K562 (cell line): Measurements from ENCODE around the gene CYB5R3. TPM values are rescaled to one million over a fixed set of nuclear protein-coding genes. Genes with fewer than 3 reads are reported as not detected.

Experiments
- ARID1B ChIP-seq: fragments of 450-650 bp; IDR thresholded peaks from 2 replicates; pipeline ENCODE4 v1.6.1; 2016; ENCODE audit warnings: antibody characterized with exemption, mild to moderate bottlenecking, inconsistent platforms
- GTF2E2 ChIP-seq: fragments of 200-800 bp; sonication (Bioruptor generic); IDR thresholded peaks from 2 replicates; pipeline ENCODE4 v1.6.1; 2016; ENCODE audit warnings: missing genetic modification characterization, missing compliant biosample characterization
- HEY1 ChIP-seq: fragments of 250-450 bp; sonication (Bioruptor Pico); IDR thresholded peaks from 2 replicates; pipeline ENCODE4 v1.5.0; 2020; ENCODE audit warnings: mild to moderate bottlenecking, moderate library complexity, borderline replicate concordance
- HOXB6 ChIP-seq: fragments of 250-450 bp; sonication (Bioruptor Pico); IDR thresholded peaks from 2 replicates; pipeline ENCODE4 v1.5.1; 2022; ENCODE audit warnings: mild to moderate bottlenecking, borderline replicate concordance
- JUND ChIP-seq, 2 experiments: IDR thresholded peaks; 2 replicates in 1 of 2; 3 replicates in 1 of 2; pipeline ENCODE4 v1.6.1; 2011; ENCODE audit warnings: borderline replicate concordance in 2 of 2, low read depth in 2 of 2, low read length in 2 of 2, improper control_type of control experiment in 1 of 2, missing biosample characterization in 1 of 2, missing genetic modification characterization in 1 of 2, missing genetic modification reagents in 1 of 2
- KLF13 ChIP-seq: fragments of 450-650 bp; IDR thresholded peaks from 2 replicates; pipeline ENCODE4 v1.6.1; 2016; ENCODE audit warnings: missing genetic modification characterization, low read depth, mild to moderate bottlenecking, missing compliant biosample characterization, moderate library complexity, borderline replicate concordance
- PBX2 ChIP-seq, 2 experiments: IDR thresholded peaks in 1 of 2; conservative IDR thresholded peaks in 1 of 2; 2 replicates each; pipeline ENCODE4 v1.6.1; 2016; ENCODE audit warnings: low read depth in 2 of 2, mild to moderate bottlenecking in 1 of 2, missing compliant biosample characterization in 1 of 2, missing genetic modification characterization in 1 of 2, moderate library complexity in 1 of 2
- RBM22 ChIP-seq: fragments of 200-400 bp; formaldehyde crosslinking; IDR thresholded peaks from 2 replicates; pipeline ENCODE4 v1.6.1; 2018; ENCODE audit warnings: low read length, low read depth; ENCODE audit not compliant: poor library complexity, severe bottlenecking
- TCF15 ChIP-seq: fragments of 250-450 bp; sonication (Bioruptor Pico); IDR thresholded peaks from 2 replicates; pipeline ENCODE4 v1.8.0; 2022; ENCODE audit warnings: moderate library complexity, mild to moderate bottlenecking, inconsistent platforms
- TEAD4 ChIP-seq, 2 experiments: sonication (generic) in 1 of 2; formaldehyde crosslinking in 1 of 2; IDR thresholded peaks; 2 replicates each; pipeline versions ENCODE4 v1.6.1 to v1.8.0; 2012 to 2022; ENCODE audit warnings: borderline replicate concordance in 1 of 2, inconsistent platforms in 1 of 2, low read length in 1 of 2, mild to moderate bottlenecking in 1 of 2, missing genetic modification reagents in 1 of 2
- ZNF239 ChIP-seq: fragments of 250-450 bp; sonication (Bioruptor Pico); IDR thresholded peaks from 2 replicates; pipeline ENCODE4 v1.4.0; 2020; ENCODE audit warnings: mild to moderate bottlenecking
- ZNF445 ChIP-seq: fragments of 250-450 bp; sonication (Bioruptor Pico); IDR thresholded peaks from 2 replicates; pipeline ENCODE4 v1.4.0; 2020; ENCODE audit warnings: low read depth, mild to moderate bottlenecking, moderate library complexity
- ZZZ3 ChIP-seq: fragments of 450-650 bp; IDR thresholded peaks from 2 replicates; pipeline ENCODE4 v1.6.1; 2016; ENCODE audit warnings: antibody characterized with exemption, mild to moderate bottlenecking, moderate library complexity
- polyA plus RNA-seq, 8 experiments: library from polyadenylated mRNA; depleted of rRNA in 4 of 8; stranded (reverse) in 5 of 8; unstranded in 3 of 8; fragments of >200 nt; fragmentation: Nextera tagmentation in 2 of 8; fragmentation: Illumina TruSeq in 1 of 8; extraction: Ambion mirVana in 2 of 8; extraction: Trizol in 1 of 8; gene quantifications; 2 replicates each; pipeline versions ENCODE4 v1.2.1 to v1.2.3, GENCODE V29; 2011 to 2014; ENCODE audit warnings: inconsistent platforms in 1 of 8, missing spikeins in 1 of 8
- total RNA-seq, 7 experiments: library from RNA; depleted of rRNA in 6 of 7; stranded (reverse); fragments of >200 nt in 6 of 7; fragmentation: Illumina TruSeq in 2 of 7; extraction: Trizol in 2 of 7; gene quantifications; 2 replicates each; pipeline versions ENCODE4 v1.2.1 to v1.2.3, GENCODE V29; 2011 to 2021; ENCODE audit warnings: low replicate concordance in 1 of 7
- TF ChIP-seq, protein P1 (sequence below): fragments of 200-800 bp; sonication (Bioruptor generic); IDR thresholded peaks from 2 replicates; pipeline ENCODE4 v1.6.1; 2016; ENCODE audit warnings: missing genetic modification characterization, missing compliant biosample characterization

The CYB5R3 gene
- total and polyA plus RNA-seq, 9 of the 15 experiments (the other 6 are each of a cell fraction or from before 2014, with no cell fraction given), result 1.4 to 66.8 (median 23.4) TPM

GRCh38 chr22:42615092-42615859 lies 33.9 kb downstream of the CYB5R3 start (continued):
- TF ChIP-seq TEAD4 (IDR thresholded peaks at IDR 0.05; ENCODE audit: low read length), result peak; percentile 91
- no peak for TF ChIP-seq TEAD4 (CRISPR knock-in tag; IDR thresholded peaks at IDR 0.05; ENCODE audit: borderline replicate concordance)
- TF ChIP-seq GTF2E2 (tag), result peak; percentile 100
- TF ChIP-seq RBM22, result peak; percentile 79
- TF ChIP-seq, protein P1, sequence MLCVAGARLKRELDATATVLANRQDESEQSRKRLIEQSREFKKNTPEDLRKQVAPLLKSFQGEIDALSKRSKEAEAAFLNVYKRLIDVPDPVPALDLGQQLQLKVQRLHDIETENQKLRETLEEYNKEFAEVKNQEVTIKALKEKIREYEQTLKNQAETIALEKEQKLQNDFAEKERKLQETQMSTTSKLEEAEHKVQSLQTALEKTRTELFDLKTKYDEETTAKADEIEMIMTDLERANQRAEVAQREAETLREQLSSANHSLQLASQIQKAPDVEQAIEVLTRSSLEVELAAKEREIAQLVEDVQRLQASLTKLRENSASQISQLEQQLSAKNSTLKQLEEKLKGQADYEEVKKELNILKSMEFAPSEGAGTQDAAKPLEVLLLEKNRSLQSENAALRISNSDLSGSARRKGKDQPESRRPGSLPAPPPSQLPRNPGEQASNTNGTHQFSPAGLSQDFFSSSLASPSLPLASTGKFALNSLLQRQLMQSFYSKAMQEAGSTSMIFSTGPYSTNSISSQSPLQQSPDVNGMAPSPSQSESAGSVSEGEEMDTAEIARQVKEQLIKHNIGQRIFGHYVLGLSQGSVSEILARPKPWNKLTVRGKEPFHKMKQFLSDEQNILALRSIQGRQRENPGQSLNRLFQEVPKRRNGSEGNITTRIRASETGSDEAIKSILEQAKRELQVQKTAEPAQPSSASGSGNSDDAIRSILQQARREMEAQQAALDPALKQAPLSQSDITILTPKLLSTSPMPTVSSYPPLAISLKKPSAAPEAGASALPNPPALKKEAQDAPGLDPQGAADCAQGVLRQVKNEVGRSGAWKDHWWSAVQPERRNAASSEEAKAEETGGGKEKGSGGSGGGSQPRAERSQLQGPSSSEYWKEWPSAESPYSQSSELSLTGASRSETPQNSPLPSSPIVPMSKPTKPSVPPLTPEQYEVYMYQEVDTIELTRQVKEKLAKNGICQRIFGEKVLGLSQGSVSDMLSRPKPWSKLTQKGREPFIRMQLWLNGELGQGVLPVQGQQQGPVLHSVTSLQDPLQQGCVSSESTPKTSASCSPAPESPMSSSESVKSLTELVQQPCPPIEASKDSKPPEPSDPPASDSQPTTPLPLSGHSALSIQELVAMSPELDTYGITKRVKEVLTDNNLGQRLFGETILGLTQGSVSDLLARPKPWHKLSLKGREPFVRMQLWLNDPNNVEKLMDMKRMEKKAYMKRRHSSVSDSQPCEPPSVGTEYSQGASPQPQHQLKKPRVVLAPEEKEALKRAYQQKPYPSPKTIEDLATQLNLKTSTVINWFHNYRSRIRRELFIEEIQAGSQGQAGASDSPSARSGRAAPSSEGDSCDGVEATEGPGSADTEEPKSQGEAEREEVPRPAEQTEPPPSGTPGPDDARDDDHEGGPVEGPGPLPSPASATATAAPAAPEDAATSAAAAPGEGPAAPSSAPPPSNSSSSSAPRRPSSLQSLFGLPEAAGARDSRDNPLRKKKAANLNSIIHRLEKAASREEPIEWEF (CRISPR knock-in tag), result no peak
- TF ChIP-seq JUND (IDR thresholded peaks at IDR 0.05; ENCODE audit: borderline replicate concordance, low read depth, low read length), result peak; percentile 74
- TF ChIP-seq JUND (tag; IDR thresholded peaks at IDR 0.05; ENCODE audit: borderline replicate concordance, low read depth, low read length), result no peak; the same call in 2 of the 3 replicates
- TF ChIP-seq ZNF239 (CRISPR knock-in tag), result peak; percentile 26; the same call in 1 of the 2 replicates
- peak; percentile 55 for TF ChIP-seq ARID1B
- peak; percentile 86 for TF ChIP-seq HOXB6 (CRISPR knock-in tag)
- no peak for TF ChIP-seq TCF15 (CRISPR knock-in tag)
- TF ChIP-seq ZNF445 (CRISPR knock-in tag), result peak; percentile 85; the same call in 1 of the 2 replicates
- TF ChIP-seq HEY1 (CRISPR knock-in tag), result no peak; the same call in none of the 2 replicates
- peak; percentile 73; the same call in 1 of the 2 replicates for TF ChIP-seq KLF13 (tag)
- no peak for TF ChIP-seq PBX2 (CRISPR knock-in tag; IDR thresholded peaks at IDR 0.05; ENCODE audit: low read depth)
- TF ChIP-seq PBX2 (tag; conservative IDR thresholded peaks at IDR 0.05; ENCODE audit: low read depth), result peak; percentile 30; the same call in 1 of the 2 replicates
- peak; percentile 63; the same call in 1 of the 2 replicates for TF ChIP-seq ZZZ3
